Cardiac muscle cell (in vitro differentiated cells and primary cell): Measurements from ENCODE around the gene TWIST2. TPM values are rescaled to one million over a fixed set of nuclear protein-coding genes. Genes with fewer than 3 reads are reported as not detected.

Experiments used
- DNase-seq, 2 donors: peaks; one replicate each; pipeline versions ENCODE4 v3.0.0 to v3.0.0-alpha.2; 2010 to 2017; ENCODE audit warnings: low read depth in 1 of 2, low spot score in 1 of 2
- H3K27ac ChIP-seq: fragments of 200-600 bp; sonication (generic); 2 replicates; pipeline ENCODE4 v1.5.1; 2016
- H3K27me3 ChIP-seq: fragments of 200-600 bp; sonication (generic); 2 replicates; pipeline ENCODE4 v1.6.0; 2016; ENCODE audit warnings: control low read depth
- H3K36me3 ChIP-seq: fragments of 200-600 bp; sonication (generic); 2 replicates; pipeline ENCODE4 v1.5.1; 2016; ENCODE audit warnings: control low read depth
- H3K4me1 ChIP-seq: fragments of 200-600 bp; sonication (generic); 2 replicates; pipeline ENCODE4 v1.8.1; 2017; ENCODE audit warnings: low read depth, mild to moderate bottlenecking, mixed run types
- H3K4me3 ChIP-seq: fragments of 200-600 bp; sonication (generic); 2 replicates; pipeline ENCODE4 v1.5.1; 2016; ENCODE audit warnings: mild to moderate bottlenecking
- H3K9me3 ChIP-seq: fragments of 200-600 bp; sonication (generic); 2 replicates; pipeline ENCODE4 v1.5.1; 2017; ENCODE audit warnings: low read depth, mild to moderate bottlenecking, control low read depth
- polyA plus RNA-seq: library from polyadenylated mRNA; unstranded; fragments of >200 nt; fragmentation: Nextera tagmentation; extraction: Ambion mirVana; gene quantifications from 2 replicates; pipeline ENCODE4 v1.2.1, GENCODE V29; 2016
- total RNA-seq: library from RNA; depleted of rRNA; stranded (reverse); fragments of >200 nt; gene quantifications from 2 replicates; pipeline ENCODE4 v1.2.3, GENCODE V29; 2016
- TF ChIP-seq, protein P1 (sequence below): IDR thresholded peaks from 2 replicates; pipeline ENCODE4 v1.5.1; 2012; ENCODE audit warnings: low read depth, mild to moderate bottlenecking, low read length

TWIST2 gene
- total and polyA plus RNA-seq, 2 experiments from 2014 or later: not detected

DNA sequence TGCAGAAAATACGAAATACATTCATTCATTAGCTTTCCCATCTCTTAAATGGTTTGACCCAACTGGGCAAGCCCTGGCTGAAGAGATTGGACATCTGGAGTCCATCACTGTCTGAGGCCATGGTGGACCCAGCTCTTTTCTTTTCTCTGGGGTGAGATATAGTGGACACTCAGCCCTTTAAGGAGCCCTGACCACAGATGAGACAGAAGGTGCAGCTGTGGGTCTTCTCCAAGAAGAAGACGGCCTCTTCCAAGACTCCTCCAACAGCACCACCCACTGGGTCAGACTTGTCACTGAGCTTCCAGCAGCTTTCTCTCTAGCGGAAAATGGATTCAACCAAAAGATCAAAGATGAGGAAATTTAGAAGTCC is 27.2 kb downstream of the TWIST2 start:
- DNase-seq: peak in 1 of 2 donors; percentile 36
- H3K9me3 ChIP-seq: peaks cover 4% of the 10 kb centered on the region
- H3K27ac ChIP-seq: no peak overlapping the region
- H3K27me3 ChIP-seq: no peaks in the 10 kb centered on the region
- no peaks in the 10 kb centered on the region for H3K36me3 ChIP-seq
- no peak overlapping the region for H3K4me3 ChIP-seq
- TF ChIP-seq, protein P1, sequence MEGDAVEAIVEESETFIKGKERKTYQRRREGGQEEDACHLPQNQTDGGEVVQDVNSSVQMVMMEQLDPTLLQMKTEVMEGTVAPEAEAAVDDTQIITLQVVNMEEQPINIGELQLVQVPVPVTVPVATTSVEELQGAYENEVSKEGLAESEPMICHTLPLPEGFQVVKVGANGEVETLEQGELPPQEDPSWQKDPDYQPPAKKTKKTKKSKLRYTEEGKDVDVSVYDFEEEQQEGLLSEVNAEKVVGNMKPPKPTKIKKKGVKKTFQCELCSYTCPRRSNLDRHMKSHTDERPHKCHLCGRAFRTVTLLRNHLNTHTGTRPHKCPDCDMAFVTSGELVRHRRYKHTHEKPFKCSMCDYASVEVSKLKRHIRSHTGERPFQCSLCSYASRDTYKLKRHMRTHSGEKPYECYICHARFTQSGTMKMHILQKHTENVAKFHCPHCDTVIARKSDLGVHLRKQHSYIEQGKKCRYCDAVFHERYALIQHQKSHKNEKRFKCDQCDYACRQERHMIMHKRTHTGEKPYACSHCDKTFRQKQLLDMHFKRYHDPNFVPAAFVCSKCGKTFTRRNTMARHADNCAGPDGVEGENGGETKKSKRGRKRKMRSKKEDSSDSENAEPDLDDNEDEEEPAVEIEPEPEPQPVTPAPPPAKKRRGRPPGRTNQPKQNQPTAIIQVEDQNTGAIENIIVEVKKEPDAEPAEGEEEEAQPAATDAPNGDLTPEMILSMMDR: peak; percentile 10
- H3K4me1 ChIP-seq: no peaks in the 10 kb centered on the region

GRCh38 chr2:238875471-238876231 is 27.8 kb downstream of the TWIST2 start:
- DNase-seq: no peak
- TF ChIP-seq, protein P1: no peak
- H3K9me3 ChIP-seq: peaks cover 4% of the 10 kb centered on the region
- no peaks in the 10 kb centered on the region for H3K4me1 ChIP-seq
- H3K4me3 ChIP-seq: no peak overlapping the region
- H3K27me3 ChIP-seq: no peaks in the 10 kb centered on the region
- H3K36me3 ChIP-seq: no peaks in the 10 kb centered on the region
- H3K27ac ChIP-seq: no peak overlapping the region

DNA sequence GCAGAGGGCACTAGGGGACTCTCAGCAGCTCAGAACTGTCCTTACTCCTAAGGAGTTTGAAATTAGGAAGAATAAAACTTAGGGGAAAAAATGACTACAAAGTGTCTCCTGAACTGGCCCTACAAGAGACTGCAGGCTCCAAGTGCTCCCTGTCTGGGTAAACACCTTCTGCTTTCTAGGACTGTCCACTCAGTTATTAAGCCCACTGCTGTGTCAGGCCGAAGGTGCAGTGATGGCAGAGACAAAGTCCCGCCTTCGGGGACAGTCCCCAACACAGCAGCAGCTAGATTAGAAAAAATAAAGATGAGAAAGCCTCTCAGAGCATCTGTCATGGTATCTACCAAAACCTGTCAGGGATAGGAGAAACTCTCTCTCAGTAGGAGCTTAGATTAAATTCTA is 28.3 kb downstream of the TWIST2 start:
- no peak for DNase-seq
- no peak overlapping the region for H3K27ac ChIP-seq
- H3K4me3 ChIP-seq: no peak overlapping the region
- no peaks in the 10 kb centered on the region for H3K4me1 ChIP-seq
- H3K27me3 ChIP-seq: no peaks in the 10 kb centered on the region
- TF ChIP-seq, protein P1: no peak
- peaks cover 4% of the 10 kb centered on the region for H3K9me3 ChIP-seq
- H3K36me3 ChIP-seq: no peaks in the 10 kb centered on the region

DNA sequence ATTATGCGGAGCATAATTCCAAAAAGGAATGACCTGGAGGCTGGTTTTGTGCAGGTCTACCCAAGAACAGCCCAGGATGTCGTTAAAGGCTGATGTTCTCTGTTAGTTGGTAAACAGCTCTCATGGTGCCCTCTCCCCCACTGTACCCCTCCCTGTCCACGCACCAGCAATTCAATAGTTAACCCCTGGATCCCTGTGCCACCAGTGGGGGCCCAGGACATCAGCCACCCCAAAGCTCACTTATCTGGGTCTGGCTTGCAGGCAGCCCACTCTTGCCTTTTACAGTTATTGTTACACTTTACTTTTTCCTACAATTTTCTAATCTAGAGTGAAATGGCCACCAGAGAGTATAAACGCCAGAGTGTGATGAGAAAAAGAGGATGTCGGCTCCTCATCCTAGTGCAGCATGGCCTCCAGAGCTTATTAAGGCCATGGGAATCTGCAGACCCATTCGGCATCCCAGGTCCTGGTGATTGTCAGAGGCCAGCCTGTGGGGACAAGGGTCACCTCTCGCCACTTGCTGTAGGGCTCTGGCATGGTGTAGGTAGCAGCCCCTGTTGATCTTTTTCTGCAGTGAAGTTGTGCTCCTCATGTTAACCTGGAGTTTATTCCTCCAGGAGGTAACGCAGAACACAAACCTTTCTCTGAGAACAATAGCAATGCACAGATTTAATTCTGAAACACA is 30.3 kb downstream of the TWIST2 start:
- TF ChIP-seq, protein P1: no peak
- peaks cover 4% of the 10 kb centered on the region for H3K9me3 ChIP-seq
- no peak overlapping the region for H3K27ac ChIP-seq
- H3K27me3 ChIP-seq: no peaks in the 10 kb centered on the region
- no peak for DNase-seq
- no peaks in the 10 kb centered on the region for H3K4me1 ChIP-seq
- no peaks in the 10 kb centered on the region for H3K36me3 ChIP-seq
- H3K4me3 ChIP-seq: no peak overlapping the region

DNA sequence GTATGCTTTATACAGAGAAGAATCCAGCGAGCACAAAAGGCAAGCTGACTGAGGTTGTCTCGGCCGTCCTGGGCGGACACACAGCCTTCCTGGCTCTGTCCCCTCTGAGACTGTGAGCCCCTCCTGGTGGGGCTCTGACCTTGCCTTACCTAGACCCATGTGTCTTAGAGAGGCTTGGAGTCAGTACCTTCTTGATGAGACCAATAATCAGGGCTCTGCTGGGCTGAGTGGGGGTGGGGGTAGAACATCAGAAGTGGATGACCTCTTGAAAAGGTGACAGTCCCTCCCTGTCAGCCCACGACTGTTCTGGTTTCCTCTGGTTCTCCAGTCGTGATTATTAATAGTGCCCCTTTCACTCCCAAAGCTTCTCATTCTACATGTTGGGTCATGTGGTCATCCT is 31.2 kb downstream of the TWIST2 start:
- no peak overlapping the region for H3K4me3 ChIP-seq
- H3K4me1 ChIP-seq: no peaks in the 10 kb centered on the region
- no peak for DNase-seq
- TF ChIP-seq, protein P1: no peak
- no peaks in the 10 kb centered on the region for H3K36me3 ChIP-seq
- H3K27ac ChIP-seq: no peak overlapping the region
- no peaks in the 10 kb centered on the region for H3K27me3 ChIP-seq
- peaks cover 4% of the 10 kb centered on the region for H3K9me3 ChIP-seq
